OCI-LY3 (cell line): Measurements from ENCODE around the gene ADGRB3.

Experiments used
- H2AFZ ChIP-seq: fragments of 200-600, 300-600 bp; shearing (Covaris generic); 2 replicates; pipeline ENCODE4 v1.6.0; 2014; ENCODE audit warnings: antibody characterized with exemption, low read depth, low read length
- H3K27ac ChIP-seq: fragments of 200-600, 300-600 bp; sonication (generic); 2 replicates; pipeline ENCODE4 v1.5.1; 2014; ENCODE audit warnings: mild to moderate bottlenecking, low read length, moderate library complexity, mixed read lengths
- H3K27me3 ChIP-seq: fragments of 200-600, 300-600 bp; sonication (generic); 2 replicates; pipeline ENCODE4 v1.6.1; 2014; ENCODE audit warnings: low read depth, low read length, mixed read lengths
- H3K36me3 ChIP-seq: fragments of 200-600, 300-600 bp; sonication (generic); replicated peaks from 2 replicates; pipeline ENCODE3; 2014; ENCODE audit warnings: low read depth, low read length, mixed read lengths
- H3K4me1 ChIP-seq: fragments of 300-600, 200-600 bp; sonication (generic); 2 replicates; pipeline ENCODE4 v1.6.1; 2014; ENCODE audit warnings: low read length, mixed read lengths
- H3K4me2 ChIP-seq: fragments of 200-600, 300-600 bp; sonication (generic); 2 replicates; pipeline ENCODE4 v1.6.1; 2014; ENCODE audit warnings: low read length, mixed read lengths
- H3K4me3 ChIP-seq: fragments of 300-600, 200-600 bp; sonication (generic); 2 replicates; pipeline ENCODE4 v1.5.1; 2014; ENCODE audit warnings: antibody characterized with exemption, mild to moderate bottlenecking, low read length, moderate library complexity
- H3K79me2 ChIP-seq: fragments of 300-600, 200-600 bp; shearing (Covaris generic); 2 replicates; pipeline ENCODE4 v1.6.1; 2014; ENCODE audit warnings: mild to moderate bottlenecking, low read length, mixed read lengths
- H3K9ac ChIP-seq: fragments of 300-600, 200-600 bp; shearing (Covaris generic); 2 replicates; pipeline ENCODE4 v1.6.0; 2014; ENCODE audit warnings: mild to moderate bottlenecking, low read length, moderate library complexity
- H3K9me3 ChIP-seq: fragments of 200-600, 300-600 bp; shearing (Covaris generic); 2 replicates; pipeline ENCODE4 v1.6.1; 2014; ENCODE audit warnings: low read length, mixed read lengths; ENCODE audit not compliant: insufficient read depth
- H4K20me1 ChIP-seq: fragments of 200-600, 300-600 bp; sonication (generic); 2 replicates; pipeline ENCODE4 v1.6.1; 2016; ENCODE audit warnings: low read length, mixed read lengths; ENCODE audit not compliant: insufficient read depth
- EZH2phosphoT487 ChIP-seq: fragments of 200-600 bp; shearing (Covaris generic); IDR thresholded peaks from 2 replicates; pipeline ENCODE4 v1.6.1; 2018; ENCODE audit warnings: antibody characterized with exemption, mixed run types, low read depth
- TF ChIP-seq, protein P1 (sequence below): fragments of 200-600, 300-600 bp; sonication (generic); IDR thresholded peaks from 2 replicates; pipeline ENCODE4 v1.5.1; 2014; ENCODE audit warnings: antibody characterized with exemption, low read length, low read depth

The ADGRB3 gene

DNA sequence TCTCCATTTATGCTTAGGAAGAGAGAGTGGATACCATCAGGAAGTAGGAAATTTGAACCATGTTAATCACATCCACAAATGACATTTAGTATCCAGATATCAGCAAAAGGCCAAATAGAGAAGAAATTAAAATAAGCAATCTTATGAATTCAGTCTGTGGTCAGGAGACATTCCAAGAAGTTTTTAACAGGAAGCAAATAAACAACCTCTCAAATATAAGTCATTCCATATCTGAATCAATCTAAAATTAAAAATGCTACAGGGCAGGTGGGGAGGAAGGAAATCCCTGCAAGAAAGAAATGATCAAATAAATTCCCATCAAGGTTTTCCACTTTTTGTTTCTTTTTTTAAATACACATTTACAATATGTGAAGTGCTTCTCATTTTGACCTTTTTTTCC, 641.1 kb downstream of the ADGRB3 start:
- no peaks in the 10 kb centered on the region for H3K36me3 ChIP-seq
- TF ChIP-seq, protein P1, sequence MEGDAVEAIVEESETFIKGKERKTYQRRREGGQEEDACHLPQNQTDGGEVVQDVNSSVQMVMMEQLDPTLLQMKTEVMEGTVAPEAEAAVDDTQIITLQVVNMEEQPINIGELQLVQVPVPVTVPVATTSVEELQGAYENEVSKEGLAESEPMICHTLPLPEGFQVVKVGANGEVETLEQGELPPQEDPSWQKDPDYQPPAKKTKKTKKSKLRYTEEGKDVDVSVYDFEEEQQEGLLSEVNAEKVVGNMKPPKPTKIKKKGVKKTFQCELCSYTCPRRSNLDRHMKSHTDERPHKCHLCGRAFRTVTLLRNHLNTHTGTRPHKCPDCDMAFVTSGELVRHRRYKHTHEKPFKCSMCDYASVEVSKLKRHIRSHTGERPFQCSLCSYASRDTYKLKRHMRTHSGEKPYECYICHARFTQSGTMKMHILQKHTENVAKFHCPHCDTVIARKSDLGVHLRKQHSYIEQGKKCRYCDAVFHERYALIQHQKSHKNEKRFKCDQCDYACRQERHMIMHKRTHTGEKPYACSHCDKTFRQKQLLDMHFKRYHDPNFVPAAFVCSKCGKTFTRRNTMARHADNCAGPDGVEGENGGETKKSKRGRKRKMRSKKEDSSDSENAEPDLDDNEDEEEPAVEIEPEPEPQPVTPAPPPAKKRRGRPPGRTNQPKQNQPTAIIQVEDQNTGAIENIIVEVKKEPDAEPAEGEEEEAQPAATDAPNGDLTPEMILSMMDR, result no peak
- TF ChIP-seq EZH2phosphoT487, result no peak
- H3K4me2 ChIP-seq, result no peak overlapping the region
- no peak overlapping the region for H2AFZ ChIP-seq
- H3K4me1 ChIP-seq, result no peaks in the 10 kb centered on the region
- H3K27me3 ChIP-seq, result no peaks in the 10 kb centered on the region
- H4K20me1 ChIP-seq, result no peaks in the 10 kb centered on the region
- no peaks in the 10 kb centered on the region for H3K79me2 ChIP-seq
- H3K9me3 ChIP-seq, result no peaks in the 10 kb centered on the region
- H3K27ac ChIP-seq, result no peak overlapping the region
- no peak overlapping the region for H3K4me3 ChIP-seq
- H3K9ac ChIP-seq, result no peak overlapping the region

DNA sequence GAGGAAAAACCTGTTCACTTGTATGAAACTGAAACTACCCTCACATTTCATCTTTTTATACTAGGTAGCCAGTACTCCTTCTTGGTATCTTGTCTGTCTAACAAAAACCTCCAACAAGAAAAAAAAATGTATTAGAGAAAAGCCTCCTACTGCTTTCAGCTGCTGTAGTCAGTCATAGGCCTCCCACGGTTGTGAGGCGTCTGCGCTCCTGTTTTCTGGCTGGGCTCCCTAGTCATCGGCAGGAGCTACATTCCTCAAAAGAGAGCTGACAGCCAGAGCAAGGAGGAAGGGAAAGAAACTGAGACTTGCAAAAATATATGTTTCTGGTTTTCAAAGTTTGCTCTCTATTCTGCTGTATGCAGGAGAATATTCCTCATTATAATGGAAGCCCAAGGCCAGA, 644.7 kb downstream of the ADGRB3 start:
- no peak overlapping the region for H3K27ac ChIP-seq
- no peaks in the 10 kb centered on the region for H3K36me3 ChIP-seq
- H3K4me3 ChIP-seq, result no peak overlapping the region
- TF ChIP-seq, protein P1, result no peak
- no peak for TF ChIP-seq EZH2phosphoT487
- no peaks in the 10 kb centered on the region for H4K20me1 ChIP-seq
- no peak overlapping the region for H3K9ac ChIP-seq
- no peaks in the 10 kb centered on the region for H3K4me1 ChIP-seq
- H3K9me3 ChIP-seq, result no peaks in the 10 kb centered on the region
- no peaks in the 10 kb centered on the region for H3K79me2 ChIP-seq
- no peaks in the 10 kb centered on the region for H3K27me3 ChIP-seq
- H3K4me2 ChIP-seq, result no peak overlapping the region
- no peak overlapping the region for H2AFZ ChIP-seq

DNA sequence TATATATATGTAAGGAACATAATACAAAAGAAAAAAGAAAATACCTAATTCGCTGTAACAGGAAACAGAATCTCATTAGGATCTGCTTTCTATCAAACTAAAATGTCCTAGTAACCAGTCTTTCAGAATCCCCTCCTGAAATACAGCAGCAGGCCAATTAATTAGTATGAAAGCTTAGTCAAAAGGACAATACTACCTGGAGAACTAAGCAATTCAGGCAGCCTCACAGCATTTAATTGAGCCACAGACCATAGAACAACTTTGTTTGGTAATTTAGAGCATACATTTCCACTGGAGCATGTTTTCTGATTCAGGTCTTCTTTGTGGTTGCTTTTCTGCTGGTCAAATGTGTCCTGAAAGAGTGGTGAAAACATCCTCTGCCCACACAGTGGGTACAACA, 645.8 kb downstream of the ADGRB3 start:
- no peak overlapping the region for H3K27ac ChIP-seq
- H3K9me3 ChIP-seq, result no peaks in the 10 kb centered on the region
- TF ChIP-seq EZH2phosphoT487, result no peak
- TF ChIP-seq, protein P1, result no peak
- no peak overlapping the region for H3K4me2 ChIP-seq
- no peak overlapping the region for H3K9ac ChIP-seq
- H4K20me1 ChIP-seq, result no peaks in the 10 kb centered on the region
- no peaks in the 10 kb centered on the region for H3K27me3 ChIP-seq
- H3K79me2 ChIP-seq, result no peaks in the 10 kb centered on the region
- H3K4me1 ChIP-seq, result 0 out of 2 replicates have a peak, but pooled peaks cover 5% of the 10 kb centered on the region
- no peak overlapping the region for H2AFZ ChIP-seq
- H3K36me3 ChIP-seq, result no peaks in the 10 kb centered on the region
- no peak overlapping the region for H3K4me3 ChIP-seq

DNA sequence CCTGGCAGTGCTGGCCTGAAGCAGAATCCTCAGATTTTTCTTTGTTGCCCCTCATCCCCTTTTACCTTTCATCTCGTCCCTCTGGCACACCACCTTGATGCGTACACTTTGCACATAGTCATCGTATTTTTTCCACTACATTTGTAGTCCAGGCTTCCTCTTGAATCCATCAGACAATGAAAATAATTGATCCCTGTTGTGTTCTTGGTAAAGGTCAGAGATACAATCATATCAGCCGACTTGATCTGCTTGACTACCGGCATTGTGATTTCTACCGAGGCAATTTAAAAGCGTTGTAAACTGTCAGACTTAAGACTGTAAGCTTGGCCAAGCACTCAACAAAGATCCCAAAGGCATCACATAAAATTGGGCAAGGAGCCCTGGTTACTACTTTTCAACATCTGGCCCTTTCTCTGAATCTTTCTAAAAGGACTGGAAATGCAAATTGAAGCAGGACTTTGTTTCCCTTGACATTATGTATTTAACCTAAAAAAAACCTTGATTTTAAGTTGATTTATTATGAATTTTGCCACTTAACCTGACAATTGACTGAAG, 649.2 kb downstream of the ADGRB3 start:
- Histone ChIP-seq H3K4me1 (0 out of 2 replicates have a peak, but pooled peaks cover 5% of the 10 kb centered on the region), H3K4me2 (no peak overlapping the region), H3K79me2 (no peaks in the 10 kb centered on the region), H3K27ac (no peak overlapping the region), H3K4me3 (no peak overlapping the region), H3K27me3 (no peaks in the 10 kb centered on the region), H2AFZ (no peak overlapping the region), H3K9me3 (no peaks in the 10 kb centered on the region), H3K36me3 (no peaks in the 10 kb centered on the region), H3K9ac (no peak overlapping the region), H4K20me1 (no peaks in the 10 kb centered on the region)
- no peak for TF ChIP-seq EZH2phosphoT487
- TF ChIP-seq, protein P1, result no peak
